MM.1S (cell line): Measurements from ENCODE around the gene SUSD2.

ENCODE experiments used
- DNase-seq: peaks from one replicate; pipeline ENCODE4 v3.0.0-alpha.2; 2015
- H2AFZ ChIP-seq: fragments of 300-600 bp; sonication (generic); 2 replicates; pipeline ENCODE4 v1.6.0; 2016; ENCODE audit warnings: antibody characterized with exemption, low read length
- H3F3A ChIP-seq: fragments of 300-600 bp; sonication (generic); 2 replicates; pipeline ENCODE4 v1.6.1; 2016; ENCODE audit warnings: mild to moderate bottlenecking, antibody characterized with exemption, low read length, moderate library complexity, mixed read lengths; ENCODE audit not compliant: insufficient read depth
- H3K27ac ChIP-seq: fragments of 300-600 bp; sonication (generic); 2 replicates; pipeline ENCODE4 v1.5.1; 2016; ENCODE audit warnings: mild to moderate bottlenecking, low read length
- H3K27me3 ChIP-seq: fragments of 300-600 bp; sonication (generic); replicated peaks from 2 replicates; pipeline ENCODE4 v1.6.0; 2016; ENCODE audit warnings: low read length; ENCODE audit not compliant: insufficient read depth
- H3K36me3 ChIP-seq: fragments of 300-600 bp; sonication (generic); replicated peaks from 2 replicates; pipeline ENCODE4 v1.6.1; 2016; ENCODE audit warnings: mild to moderate bottlenecking, low read length, mixed read lengths; ENCODE audit not compliant: insufficient read depth
- H3K4me1 ChIP-seq: fragments of 300-600 bp; sonication (generic); 2 replicates; pipeline ENCODE4 v1.6.1; 2016; ENCODE audit warnings: low read length, mixed read lengths
- H3K4me2 ChIP-seq: fragments of 300-600 bp; sonication (generic); 2 replicates; pipeline ENCODE4 v1.6.0; 2016; ENCODE audit warnings: low read depth, low read length
- H3K4me3 ChIP-seq: fragments of 300-600 bp; sonication (generic); 2 replicates; pipeline ENCODE4 v1.5.1; 2016; ENCODE audit warnings: low read length, mixed read lengths
- H3K79me2 ChIP-seq: fragments of 300-600 bp; sonication (generic); 2 replicates; pipeline ENCODE4 v1.6.1; 2016; ENCODE audit warnings: mixed run types, low read length, mixed read lengths
- H3K9ac ChIP-seq: fragments of 300-600 bp; sonication (generic); 2 replicates; pipeline ENCODE4 v1.6.1; 2016; ENCODE audit warnings: low read length, mixed read lengths
- H3K9me2 ChIP-seq: fragments of 300-600 bp; sonication (generic); replicated peaks from 2 replicates; pipeline ENCODE4 v1.6.1; 2016; ENCODE audit warnings: mild to moderate bottlenecking, low read length, mixed read lengths; ENCODE audit not compliant: insufficient read depth
- H3K9me3 ChIP-seq: fragments of 300-600 bp; sonication (generic); replicated peaks from 2 replicates; pipeline ENCODE4 v1.6.1; 2016; ENCODE audit warnings: mild to moderate bottlenecking, low read length, mixed read lengths; ENCODE audit not compliant: insufficient read depth
- H4K20me1 ChIP-seq: fragments of 300-600 bp; sonication (generic); 2 replicates; pipeline ENCODE4 v1.6.1; 2016; ENCODE audit warnings: mild to moderate bottlenecking, low read length, moderate library complexity, mixed read lengths; ENCODE audit not compliant: insufficient read depth
- EZH2 ChIP-seq: fragments of 300-600 bp; sonication (generic); optimal IDR thresholded peaks from 2 replicates; pipeline ENCODE3; 2017; ENCODE audit warnings: low read depth, mild to moderate bottlenecking, antibody characterized with exemption, low read length, mixed read lengths
- EZH2phosphoT487 ChIP-seq: fragments of 300-600 bp; sonication (generic); IDR thresholded peaks from 2 replicates; pipeline ENCODE4 v1.6.1; 2018; ENCODE audit warnings: antibody characterized with exemption, low read length
- TF ChIP-seq, protein P1 (sequence below): fragments of 300-600 bp; sonication (generic); IDR thresholded peaks from 2 replicates; pipeline ENCODE4 v1.5.1; 2016; ENCODE audit warnings: antibody characterized with exemption, low read length, mixed read lengths

Gene SUSD2

DNA sequence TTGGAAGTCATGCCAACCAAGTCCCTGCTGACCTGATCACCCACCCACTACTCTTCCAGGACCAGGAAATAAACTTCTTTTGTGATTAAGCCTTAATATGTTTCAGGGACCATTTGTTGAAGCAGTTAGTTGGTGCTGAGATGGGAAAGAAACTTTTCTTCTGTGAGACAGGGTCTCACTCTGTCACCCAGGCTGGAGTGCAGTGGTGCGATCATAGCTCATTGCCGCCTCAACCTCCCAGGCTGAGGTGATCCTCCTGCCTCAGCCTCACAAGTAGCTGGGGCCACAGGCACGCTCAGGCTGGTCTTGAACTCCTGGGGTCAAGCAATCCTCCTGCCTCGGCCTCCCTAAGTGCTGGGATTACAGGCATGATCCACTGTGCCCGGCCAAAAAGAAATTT is 10.6 kb downstream of the SUSD2 start:
- Histone ChIP-seq H3K27me3 (peaks cover 4% of the 10 kb centered on the region; the same call in 1 of the 2 replicates), H3F3A (no peaks in the 10 kb centered on the region), H3K79me2 (no peaks in the 10 kb centered on the region), H3K27ac (no peak overlapping the region), H3K4me3 (no peak overlapping the region), H4K20me1 (no peaks in the 10 kb centered on the region), H3K36me3 (no peaks in the 10 kb centered on the region), H3K9ac (no peak overlapping the region), H3K9me2 (no peaks in the 10 kb centered on the region), H2AFZ (no peak overlapping the region), H3K4me2 (no peak overlapping the region), H3K9me3 (no peaks in the 10 kb centered on the region), H3K4me1 (no peaks in the 10 kb centered on the region)
- DNase-seq, result no peak
- no peak for TF ChIP-seq EZH2
- TF ChIP-seq, protein P1, sequence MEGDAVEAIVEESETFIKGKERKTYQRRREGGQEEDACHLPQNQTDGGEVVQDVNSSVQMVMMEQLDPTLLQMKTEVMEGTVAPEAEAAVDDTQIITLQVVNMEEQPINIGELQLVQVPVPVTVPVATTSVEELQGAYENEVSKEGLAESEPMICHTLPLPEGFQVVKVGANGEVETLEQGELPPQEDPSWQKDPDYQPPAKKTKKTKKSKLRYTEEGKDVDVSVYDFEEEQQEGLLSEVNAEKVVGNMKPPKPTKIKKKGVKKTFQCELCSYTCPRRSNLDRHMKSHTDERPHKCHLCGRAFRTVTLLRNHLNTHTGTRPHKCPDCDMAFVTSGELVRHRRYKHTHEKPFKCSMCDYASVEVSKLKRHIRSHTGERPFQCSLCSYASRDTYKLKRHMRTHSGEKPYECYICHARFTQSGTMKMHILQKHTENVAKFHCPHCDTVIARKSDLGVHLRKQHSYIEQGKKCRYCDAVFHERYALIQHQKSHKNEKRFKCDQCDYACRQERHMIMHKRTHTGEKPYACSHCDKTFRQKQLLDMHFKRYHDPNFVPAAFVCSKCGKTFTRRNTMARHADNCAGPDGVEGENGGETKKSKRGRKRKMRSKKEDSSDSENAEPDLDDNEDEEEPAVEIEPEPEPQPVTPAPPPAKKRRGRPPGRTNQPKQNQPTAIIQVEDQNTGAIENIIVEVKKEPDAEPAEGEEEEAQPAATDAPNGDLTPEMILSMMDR, result no peak

DNA sequence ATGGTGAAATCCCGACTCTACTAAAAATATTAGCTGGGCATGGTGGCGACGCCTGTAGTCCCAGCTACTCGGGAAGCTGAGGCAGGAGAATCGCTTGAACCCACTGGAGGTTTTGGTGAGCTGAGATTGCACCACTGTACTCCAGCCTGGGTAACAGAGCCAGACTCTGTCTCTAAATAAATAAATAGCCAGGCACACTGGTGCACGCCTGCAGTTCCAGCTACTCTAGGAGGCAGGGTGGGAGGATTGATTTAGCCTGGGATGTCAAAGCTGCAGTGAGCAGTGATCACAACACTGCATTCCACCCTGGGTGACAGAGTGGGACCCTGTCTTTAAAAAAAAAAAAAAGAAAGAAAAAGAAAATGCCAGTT is 17.4 kb downstream of the SUSD2 start:
- H3K9me2 ChIP-seq, result no peaks in the 10 kb centered on the region
- no peaks in the 10 kb centered on the region for H3K36me3 ChIP-seq
- H4K20me1 ChIP-seq, result no peaks in the 10 kb centered on the region
- no peak overlapping the region for H3K4me2 ChIP-seq
- no peak overlapping the region for H3K27ac ChIP-seq
- no peaks in the 10 kb centered on the region for H3F3A ChIP-seq
- H2AFZ ChIP-seq, result no peak overlapping the region
- H3K9ac ChIP-seq, result no peak overlapping the region
- no peak overlapping the region for H3K4me3 ChIP-seq
- H3K27me3 ChIP-seq, result no peaks in the 10 kb centered on the region
- H3K9me3 ChIP-seq, result no peaks in the 10 kb centered on the region
- no peaks in the 10 kb centered on the region for H3K4me1 ChIP-seq
- TF ChIP-seq EZH2, result no peak
- TF ChIP-seq EZH2phosphoT487, result no peak
- TF ChIP-seq, protein P1, result no peak
- no peak for DNase-seq
- H3K79me2 ChIP-seq, result no peaks in the 10 kb centered on the region

DNA sequence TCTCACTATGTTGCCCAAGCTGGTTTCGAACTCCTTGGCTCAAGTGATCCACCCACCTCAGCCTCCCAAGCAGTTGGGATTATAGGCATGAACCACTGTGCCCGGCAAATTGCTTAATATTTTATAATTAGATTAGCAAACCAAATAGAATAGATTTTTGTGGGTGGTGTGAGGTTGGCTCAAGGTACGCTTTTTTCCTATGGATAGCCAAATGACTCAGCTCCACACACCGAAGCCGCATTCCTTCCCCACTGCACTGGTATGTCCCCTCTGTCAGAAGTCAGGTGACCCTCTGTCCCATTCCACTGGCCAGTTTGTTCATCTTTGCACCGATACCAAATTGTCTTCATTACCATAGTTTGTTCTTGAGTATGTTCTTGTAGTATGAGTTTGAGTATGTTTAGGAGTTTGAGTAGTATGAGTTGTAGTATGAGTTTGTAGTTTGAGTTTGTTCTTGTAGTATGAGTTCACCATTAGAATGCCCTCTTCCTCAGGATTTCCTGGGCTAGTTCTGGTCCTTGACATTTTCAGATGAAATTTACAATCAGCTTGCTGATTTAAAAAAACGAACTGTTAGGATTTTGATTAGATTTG is 19.4 kb downstream of the SUSD2 start:
- no peaks in the 10 kb centered on the region for H4K20me1 ChIP-seq
- H3K27me3 ChIP-seq, result no peaks in the 10 kb centered on the region
- H3K9me3 ChIP-seq, result no peaks in the 10 kb centered on the region
- DNase-seq, result no peak
- H3K4me2 ChIP-seq, result no peak overlapping the region
- no peak overlapping the region for H3K27ac ChIP-seq
- H2AFZ ChIP-seq, result no peak overlapping the region
- no peaks in the 10 kb centered on the region for H3K9me2 ChIP-seq
- peaks cover 8% of the 10 kb centered on the region for H3K4me1 ChIP-seq
- TF ChIP-seq EZH2 (no peak), EZH2phosphoT487 (no peak)
- TF ChIP-seq, protein P1, result no peak
- H3K9ac ChIP-seq, result no peak overlapping the region
- H3K36me3 ChIP-seq, result no peaks in the 10 kb centered on the region
- H3K79me2 ChIP-seq, result no peaks in the 10 kb centered on the region
- peaks cover 11% of the 10 kb centered on the region for H3F3A ChIP-seq
- H3K4me3 ChIP-seq, result no peak overlapping the region
